HG03469 (cell line): ENCODE results near the gene PRSS27.

Experiments used
- ATAC-seq: cut with Tn5 transposase; IDR thresholded peaks from one replicate; pipeline ENCODE4 v1.9.1; 2021; ENCODE audit warnings: mild to moderate bottlenecking, moderate library complexity, moderate number of reproducible peaks; ENCODE audit not compliant: unreplicated experiment

PRSS27 gene

GRCh38 chr16:2752035-2752849, 32.2 kb upstream of the PRSS27 start, which contains the start of gene SRRM2:
Gene SRRM2, plus strand, starts transcription at chr16:2752638. Its CDS starts 3,727 bp downstream, at chr16:2756365.
- ATAC-seq, result peak; percentile 55

GRCh38 chr16:2751577-2752034, 31.6 kb upstream of the PRSS27 start:
- ATAC-seq, result peak; percentile 19

- ATAC-seq, result no peak
These were observed 29.9 kb upstream of the PRSS27 start for GRCh38 chr16:2749936-2750335.

- ATAC-seq, result no peak
These were observed 29.5 kb upstream of the PRSS27 start for GRCh38 chr16:2749476-2749875.

DNA sequence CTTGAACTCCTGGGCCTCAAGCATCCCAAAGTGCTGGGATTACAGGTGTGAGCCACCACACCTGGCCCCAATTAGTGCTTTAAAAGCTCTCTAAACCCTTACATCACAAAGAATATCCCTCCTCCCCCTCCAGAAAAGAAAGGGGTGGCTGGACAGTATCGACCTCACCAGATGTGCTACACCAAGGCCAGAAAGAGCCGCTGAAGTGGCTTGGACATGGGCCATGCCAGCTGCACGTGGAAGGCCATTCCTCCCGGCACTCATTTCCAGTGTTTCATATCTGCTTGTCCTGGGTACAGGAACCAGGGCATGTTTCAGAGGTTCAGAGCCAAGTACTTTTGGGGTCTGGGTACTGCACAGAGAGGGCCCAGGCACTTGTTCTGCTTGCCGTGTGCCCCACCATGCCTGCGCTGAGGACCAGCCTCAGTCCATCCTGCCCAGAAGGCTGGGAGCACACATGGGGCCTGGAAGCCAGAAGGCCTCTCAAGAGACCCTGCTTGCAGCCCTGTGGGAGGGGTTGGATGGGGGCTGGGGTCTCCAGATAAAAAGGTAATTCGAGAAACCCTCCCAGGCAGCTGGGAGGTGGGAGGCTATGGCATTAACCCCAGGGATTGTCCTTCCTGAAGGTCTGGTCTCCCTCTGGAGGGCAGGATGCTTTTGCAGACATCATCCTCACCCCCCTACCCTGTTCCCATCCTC, 28.9 kb upstream of the PRSS27 start:
- ATAC-seq, result no peak

- ATAC-seq, result no peak
These were observed 25.9 kb upstream of the PRSS27 start for GRCh38 chr16:2745961-2746360.

GRCh38 chr16:2745116-2745890, 25.3 kb upstream of the PRSS27 start:
- no peak for ATAC-seq

GRCh38 chr16:2744711-2745110, 24.7 kb upstream of the PRSS27 start:
- ATAC-seq, result no peak

- no peak for ATAC-seq
These were observed 23.2 kb upstream of the PRSS27 start for GRCh38 chr16:2743007-2743810.

DNA sequence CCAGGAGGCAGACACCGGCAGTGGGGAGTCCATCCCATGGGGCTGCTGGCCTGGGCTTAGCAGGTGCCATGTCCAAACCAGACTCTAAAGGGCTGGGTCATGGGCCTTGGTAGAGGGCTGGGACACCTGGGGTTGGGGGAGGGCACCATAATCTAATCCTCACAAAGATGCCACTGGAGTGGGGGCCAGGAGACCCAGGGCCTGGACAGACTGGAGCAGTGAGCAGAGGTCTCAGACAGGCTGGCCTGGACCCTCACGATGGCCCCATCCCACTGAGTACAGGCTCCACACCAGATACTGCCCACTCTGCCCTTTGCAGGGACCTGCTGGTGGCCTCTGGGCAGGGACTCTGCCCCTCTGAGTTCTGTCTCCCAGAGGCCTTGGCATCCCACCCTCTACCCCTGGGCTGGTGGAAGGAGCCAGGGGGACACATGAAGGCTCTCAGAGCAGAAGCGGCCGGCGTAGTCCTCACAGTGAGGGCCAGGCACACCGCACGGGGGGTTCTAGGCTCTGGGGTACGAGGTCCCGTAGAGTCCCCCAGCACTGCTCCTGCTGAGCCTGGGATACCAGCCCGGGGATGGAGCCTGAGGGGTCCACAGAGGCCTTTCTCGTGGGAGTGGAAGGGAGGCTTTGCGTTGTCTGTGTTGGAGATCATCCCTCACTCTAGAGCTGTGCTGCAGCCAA, 22.4 kb upstream of the PRSS27 start:
- no peak for ATAC-seq

DNA sequence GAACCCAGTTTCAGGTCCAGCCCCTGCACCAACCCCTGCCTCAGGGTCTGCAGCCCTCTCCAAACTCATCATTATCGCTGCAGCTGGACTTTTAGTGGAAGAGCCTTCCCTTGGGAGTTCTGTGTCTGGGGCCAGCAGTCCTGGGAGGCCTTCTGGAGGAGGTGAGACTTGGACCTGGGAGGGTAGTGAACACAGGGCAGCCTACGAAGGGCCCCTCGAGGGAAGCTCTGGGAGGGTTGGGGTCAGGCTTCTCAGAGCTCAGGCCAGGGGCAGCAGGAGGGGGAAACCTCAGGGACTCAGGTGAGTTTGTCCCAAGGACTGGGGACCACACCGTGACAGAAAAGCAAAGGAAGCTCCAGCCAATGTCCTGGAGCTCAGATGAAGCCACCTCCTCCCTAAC, 21.1 kb upstream of the PRSS27 start:
- no peak for ATAC-seq

GRCh38 chr16:2740476-2740875, 20.5 kb upstream of the PRSS27 start:
- no peak for ATAC-seq

DNA sequence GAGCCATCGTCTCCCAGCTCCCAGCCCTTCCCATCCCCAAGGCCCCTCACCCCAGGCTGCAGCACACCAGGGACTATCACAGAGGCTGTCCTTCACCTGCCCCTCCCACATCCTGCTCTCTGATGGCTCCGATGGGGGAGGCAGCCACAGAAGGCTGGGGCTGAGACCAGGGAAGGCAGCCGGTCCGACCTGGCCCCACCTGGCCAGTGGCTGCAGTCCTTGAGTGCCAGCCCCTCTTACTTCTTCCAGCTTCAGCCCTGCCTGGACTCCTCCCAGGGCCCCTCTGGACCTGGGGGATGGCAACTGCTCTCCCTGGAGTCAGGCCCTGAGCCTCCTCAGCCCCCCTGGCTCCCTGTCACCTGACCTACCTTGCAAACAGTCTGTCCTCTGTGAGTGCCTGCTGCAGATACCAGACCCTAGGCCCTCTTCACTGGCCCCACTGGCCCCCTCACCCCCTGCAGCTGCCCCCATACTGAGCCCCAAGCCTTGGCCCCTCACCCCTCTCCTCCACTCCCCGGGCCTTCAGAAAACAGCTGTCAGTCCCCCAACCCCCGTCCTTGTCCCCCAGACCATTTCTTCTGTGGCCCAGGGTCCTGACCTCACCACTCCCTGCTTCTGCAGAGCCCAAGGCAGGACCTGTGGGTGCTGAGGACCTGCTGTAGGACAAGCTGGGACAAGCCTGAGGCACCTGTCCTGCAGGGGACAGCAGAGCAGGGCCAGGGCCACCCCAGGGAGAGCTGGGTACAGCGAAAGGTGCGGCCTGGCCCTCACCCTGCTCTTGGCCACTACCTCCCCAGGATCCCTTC, 19.8 kb upstream of the PRSS27 start:
- no peak for ATAC-seq

GRCh38 chr16:2738615-2739014, 18.6 kb upstream of the PRSS27 start:
- ATAC-seq, result no peak

GRCh38 chr16:2737895-2738418, 17.9 kb upstream of the PRSS27 start:
- no peak for ATAC-seq

DNA sequence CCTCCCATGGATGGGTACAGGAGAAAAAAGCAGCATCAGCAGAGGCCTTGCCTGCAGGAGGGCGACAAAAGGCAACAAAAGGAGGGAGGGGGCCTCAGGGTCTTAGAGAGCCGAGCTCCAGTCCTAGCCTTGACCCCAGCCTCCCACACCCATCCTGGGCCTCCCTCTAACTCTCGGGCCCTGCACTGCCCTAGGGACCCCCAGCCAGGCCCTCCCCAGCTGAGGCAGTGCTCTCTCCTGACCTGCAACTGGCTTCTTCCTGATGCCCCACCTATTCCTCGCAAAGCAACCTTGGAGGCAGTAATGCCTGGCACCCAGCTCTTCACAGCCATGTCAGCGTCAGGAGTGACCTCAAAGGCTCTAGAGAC, 17.2 kb upstream of the PRSS27 start:
- no peak for ATAC-seq

- no peak for ATAC-seq
These were observed 16.6 kb upstream of the PRSS27 start for GRCh38 chr16:2736476-2737237.

- ATAC-seq, result no peak
These were observed 15.0 kb upstream of the PRSS27 start for GRCh38 chr16:2734844-2735515.
